H7 (cell line): Measurements from ENCODE around the gene EEF1G. TPM values are rescaled to one million over a fixed set of nuclear protein-coding genes. Genes with fewer than 3 reads are reported as not detected.
A peak's percentile ranks its signal among the peaks of the same experiment; 100 is the strongest.
"Not testable (repeated sequence)": the region's sequence is repeated elsewhere in the genome, so short reads cannot be mapped to it uniquely, and the experiment has no call there.

Source experiments
- DNase-seq: peaks from one replicate; pipeline ENCODE4 v3.0.0; 2012
- H3K27me3 ChIP-seq: 2 replicates; pipeline ENCODE4 v1.6.0; 2011; ENCODE audit warnings: mild to moderate bottlenecking, low read length; ENCODE audit not compliant: control insufficient read depth, insufficient read depth
- H3K36me3 ChIP-seq: replicated peaks from 2 replicates; pipeline ENCODE4 v1.5.1; 2011; ENCODE audit warnings: low read length; ENCODE audit not compliant: control insufficient read depth, insufficient read depth
- H3K4me3 ChIP-seq: 2 replicates; pipeline ENCODE4 v1.5.1; 2011; ENCODE audit warnings: low read depth, mild to moderate bottlenecking, control low read depth, low read length, moderate library complexity; ENCODE audit not compliant: insufficient read depth
- total RNA-seq: library from RNA; depleted of rRNA; stranded (reverse); fragments of >200 nt; shearing (Covaris generic); gene quantifications from 2 replicates; pipeline ENCODE4 v1.2.3, GENCODE V29; 2014

EEF1G gene
- total RNA-seq, 1 experiment from 2014 or later: 1,781 TPM

GRCh38 chr11:62599069-62599696, 25.5 kb upstream of the EEF1G start:
- H3K4me3 ChIP-seq: no peak overlapping the region

GRCh38 chr11:62595124-62595523, 21.4 kb upstream of the EEF1G start:
- DNase-seq: no peak
- peaks cover 31% of the 10 kb centered on the region for H3K36me3 ChIP-seq
- no peak overlapping the region for H3K4me3 ChIP-seq
- no peaks in the 10 kb centered on the region for H3K27me3 ChIP-seq

More at GRCh38 chr11:62599069-62599696, 25.5 kb upstream of the EEF1G start:
- peak; percentile 98 for DNase-seq
- H3K36me3 ChIP-seq: peaks cover 29% of the 10 kb centered on the region
- H3K27me3 ChIP-seq: peaks cover 23% of the 10 kb centered on the region

- Histone ChIP-seq H3K36me3 (peaks cover 33% of the 10 kb centered on the region), H3K4me3 (no peak overlapping the region), H3K27me3 (no peaks in the 10 kb centered on the region)
- peak; percentile 83 for DNase-seq
Measured at GRCh38 chr11:62593434-62594044, 19.8 kb upstream of the EEF1G start.

DNA sequence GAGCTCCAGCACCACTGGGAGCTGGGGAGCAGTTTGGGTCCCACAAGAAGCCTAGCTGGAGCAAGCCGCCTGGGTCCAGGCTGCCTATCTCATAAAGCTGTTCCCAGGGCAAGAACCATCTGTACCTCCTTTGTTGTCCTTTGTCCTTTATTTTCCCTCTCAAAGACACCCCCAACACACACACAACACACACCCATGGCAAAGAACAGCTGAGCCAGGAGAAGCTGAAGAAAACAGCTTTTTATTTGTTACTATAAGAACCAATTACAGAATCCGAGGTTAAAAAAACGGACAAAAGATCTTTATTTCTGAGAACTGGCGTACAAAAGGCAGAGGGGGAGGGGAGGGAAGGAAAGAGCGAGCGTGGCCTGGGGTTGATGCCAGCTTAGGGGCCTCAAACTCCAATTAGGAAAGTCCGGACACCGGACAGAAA, 19.3 kb upstream of the EEF1G start:
- peaks cover 29% of the 10 kb centered on the region for H3K36me3 ChIP-seq
- no peak overlapping the region for H3K4me3 ChIP-seq
- no peak for DNase-seq
- no peaks in the 10 kb centered on the region for H3K27me3 ChIP-seq

DNA sequence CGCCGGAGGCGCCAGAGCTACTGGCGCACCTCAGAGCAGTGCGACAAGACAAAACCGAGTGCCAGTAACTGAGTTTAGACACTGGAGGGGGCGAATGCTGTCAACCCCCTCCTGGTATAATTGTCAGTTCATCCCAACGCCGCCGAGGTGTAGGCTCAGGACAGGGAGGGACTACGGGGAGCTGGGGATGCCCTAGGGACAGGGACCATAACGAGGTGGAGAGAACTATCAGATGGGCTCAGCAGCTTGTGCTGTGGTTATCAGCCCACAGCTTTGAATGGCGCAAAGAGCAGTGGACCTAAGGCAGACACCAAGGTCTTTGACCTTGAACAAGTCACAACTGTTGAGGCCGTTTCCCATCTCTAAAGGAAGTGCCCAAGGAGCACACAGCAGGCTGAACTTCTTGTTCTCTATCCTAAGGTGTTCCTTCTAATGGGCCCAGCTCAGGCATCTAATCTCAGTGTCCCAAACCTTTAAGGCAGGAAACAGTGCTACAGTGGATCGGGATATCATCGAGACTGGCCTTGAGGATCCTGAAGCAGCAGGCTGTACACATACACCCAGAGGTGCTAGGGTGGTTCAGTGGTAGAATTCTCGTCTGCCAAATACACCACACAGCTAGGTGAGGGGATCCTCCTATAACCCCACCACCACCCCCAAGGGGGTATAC, 18.6 kb upstream of the EEF1G start:
- no peak for DNase-seq
- H3K27me3 ChIP-seq: no peaks in the 10 kb centered on the region
- H3K36me3 ChIP-seq: peaks cover 26% of the 10 kb centered on the region

GRCh38 chr11:62591448-62592145, 17.9 kb upstream of the EEF1G start, which contains the start of gene TUT1:
Gene TUT1 (minus strand): TSS chr11:62591523. CDS start chr11:62591485, 38 bp downstream.
- DNase-seq: peak; percentile 93
- Histone ChIP-seq H3K27me3 (no peaks in the 10 kb centered on the region), H3K4me3 (peak within 1 kb of the TSS; percentile 51), H3K36me3 (peaks cover 23% of the 10 kb centered on the region)

More for the DNA sequence above, 18.6 kb upstream of the EEF1G start:
- H3K4me3 ChIP-seq: peak overlapping the region; percentile 51

DNA sequence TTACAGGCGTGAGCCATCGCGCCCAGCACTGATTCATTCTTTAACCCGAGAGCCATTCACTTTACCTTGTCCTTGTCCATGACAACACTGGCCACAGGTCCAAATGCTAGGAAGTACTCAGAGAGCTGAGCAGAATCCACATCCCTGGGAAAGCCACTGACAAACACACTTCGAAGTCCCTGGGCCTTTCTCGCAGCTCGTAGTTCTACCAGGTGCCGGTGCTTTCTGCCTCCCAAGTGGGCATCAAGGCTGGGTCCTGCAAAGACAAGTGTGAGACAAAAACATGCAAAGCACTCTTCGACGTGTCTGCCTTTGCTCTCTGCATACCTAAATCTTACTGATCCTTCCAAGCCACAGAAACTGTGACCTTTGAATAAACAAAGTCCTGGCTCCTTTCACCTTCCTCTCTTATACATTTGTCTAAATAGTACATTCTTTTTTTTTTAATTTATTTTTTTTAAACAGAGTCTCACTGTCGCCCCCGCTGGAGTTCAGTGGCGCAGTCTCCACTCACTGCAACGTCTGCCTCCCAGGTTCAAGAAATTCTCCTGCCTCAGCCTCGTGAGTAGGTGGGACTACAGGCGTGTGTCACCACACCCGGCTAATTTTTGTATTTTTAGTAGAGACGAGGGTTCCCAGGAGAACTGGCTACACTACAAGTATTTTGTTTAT, 15.4 kb upstream of the EEF1G start:
- peaks cover 10% of the 10 kb centered on the region for H3K36me3 ChIP-seq
- no peak for DNase-seq
- no peak overlapping the region for H3K4me3 ChIP-seq

GRCh38 chr11:62585356-62585755, 11.7 kb upstream of the EEF1G start:
- peaks cover 11% of the 10 kb centered on the region for H3K36me3 ChIP-seq
- DNase-seq, H3K4me3 ChIP-seq, H3K27me3 ChIP-seq: not testable (repeated sequence)

More for the DNA sequence above, 15.4 kb upstream of the EEF1G start:
- H3K27me3 ChIP-seq: no peaks in the 10 kb centered on the region

- not testable (repeated sequence) for H3K4me3 ChIP-seq, DNase-seq, H3K27me3 ChIP-seq
- H3K36me3 ChIP-seq: peaks cover 15% of the 10 kb centered on the region
Measured at GRCh38 chr11:62581735-62582134, 8.0 kb upstream of the EEF1G start.

DNA sequence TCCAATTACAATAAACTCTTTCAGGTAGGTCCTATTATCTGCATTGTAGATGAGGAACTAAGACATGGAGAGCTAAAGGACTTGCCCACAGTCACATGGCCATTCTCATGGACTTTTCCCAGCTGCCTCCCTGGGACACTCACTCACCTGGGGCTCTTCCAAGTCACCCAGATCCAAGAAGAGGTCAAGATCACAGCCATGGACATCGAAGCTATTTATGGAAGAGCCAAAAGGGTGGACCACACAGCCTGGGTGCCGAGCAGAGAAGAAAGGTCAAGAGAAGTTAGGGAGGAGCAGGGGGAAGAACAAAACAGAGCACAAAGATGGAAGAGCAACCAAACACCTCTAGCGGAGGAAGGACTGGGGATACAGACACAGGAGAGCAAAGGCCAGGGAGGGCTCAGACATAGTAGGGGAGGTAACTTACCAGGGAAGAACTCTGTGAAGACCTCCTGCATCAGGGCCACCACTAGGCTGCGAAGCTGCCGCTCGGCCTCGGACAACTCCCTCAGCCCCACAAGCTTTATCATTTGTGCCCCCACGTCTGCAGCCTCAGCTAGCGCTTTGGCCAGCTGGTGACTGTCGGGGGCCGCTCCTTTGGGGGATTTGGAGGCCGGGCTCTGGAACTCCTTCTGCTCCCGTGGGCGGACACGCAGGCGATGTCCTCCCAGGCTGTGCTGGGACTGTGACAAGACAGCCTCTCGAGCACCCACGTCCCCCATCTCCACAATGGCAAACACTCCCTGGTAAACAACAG, 7.4 kb upstream of the EEF1G start:
- DNase-seq: no peak
- Histone ChIP-seq H3K36me3 (peaks cover 19% of the 10 kb centered on the region), H3K27me3 (no peaks in the 10 kb centered on the region), H3K4me3 (no peak overlapping the region)

DNA sequence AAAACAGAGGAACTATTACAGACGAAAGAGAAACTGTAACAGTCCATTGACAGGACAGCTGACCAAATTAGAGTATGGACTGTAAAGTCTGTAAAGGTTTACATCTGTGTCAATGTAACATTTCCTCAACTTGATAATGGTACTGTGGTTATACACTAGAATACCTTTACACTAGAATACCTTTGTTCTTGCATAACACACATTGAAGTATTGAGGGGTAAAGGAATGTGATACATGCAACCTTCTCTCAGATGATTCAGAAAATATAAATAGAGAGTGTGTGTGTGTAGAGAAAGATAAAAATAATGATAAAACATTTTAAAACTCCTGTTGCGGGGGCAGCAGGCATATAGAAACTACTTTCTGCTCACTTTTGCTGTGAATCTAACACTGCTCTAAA, 5.6 kb upstream of the EEF1G start:
- Histone ChIP-seq H3K4me3 (no peak overlapping the region), H3K27me3 (no peaks in the 10 kb centered on the region), H3K36me3 (peaks cover 17% of the 10 kb centered on the region)
- DNase-seq: no peak

- H3K27me3 ChIP-seq: no peaks in the 10 kb centered on the region
- DNase-seq: no peak
- peaks cover 17% of the 10 kb centered on the region for H3K36me3 ChIP-seq
- H3K4me3 ChIP-seq: no peak overlapping the region
Measured at GRCh38 chr11:62578541-62578940, 4.8 kb upstream of the EEF1G start.

GRCh38 chr11:62577046-62577714, 3.5 kb upstream of the EEF1G start:
- Histone ChIP-seq H3K36me3 (peaks cover 17% of the 10 kb centered on the region), H3K4me3 (no peak overlapping the region), H3K27me3 (no peaks in the 10 kb centered on the region)
- no peak for DNase-seq
